H9 (cell line): ENCODE measurements around the gene IER5. TPM values are rescaled to one million over a fixed set of nuclear protein-coding genes. Genes with fewer than 3 reads are reported as not detected.
"Not testable (repeated sequence)": the region's sequence is repeated elsewhere in the genome, so short reads cannot be mapped to it uniquely, and the experiment has no call there.

Experiments
- DNase-seq: peaks from one replicate; pipeline ENCODE4 v3.0.0-alpha.2; 2017
- H2AFZ ChIP-seq: one replicate; pipeline ENCODE4 v1.6.1; 2013; ENCODE audit warnings: mild to moderate bottlenecking, low read length, control low read depth, moderate library complexity
- H2AK5ac ChIP-seq: 2 replicates; pipeline ENCODE4 v1.6.1; 2013; ENCODE audit warnings: low read length, control low read depth, mixed read lengths; ENCODE audit not compliant: insufficient read length
- H2BK120ac ChIP-seq: one replicate; pipeline ENCODE4 v1.6.1; 2013; ENCODE audit warnings: low read depth, mild to moderate bottlenecking, low read length, control low read depth, inconsistent platforms; ENCODE audit not compliant: poor library complexity, severe bottlenecking
- H2BK12ac ChIP-seq: 2 replicates; pipeline ENCODE4 v1.6.1; 2013; ENCODE audit warnings: low read length, control low read depth, mixed read lengths, low read depth; ENCODE audit not compliant: insufficient read length
- H2BK15ac ChIP-seq: 2 replicates; pipeline ENCODE4 v1.6.1; 2013; ENCODE audit warnings: low read depth, low read length, control low read depth
- H2BK20ac ChIP-seq: one replicate; pipeline ENCODE4 v1.6.1; 2013; ENCODE audit warnings: low read depth, mild to moderate bottlenecking, low read length, control low read depth, inconsistent platforms; ENCODE audit not compliant: poor library complexity, severe bottlenecking
- H2BK5ac ChIP-seq: 2 replicates; pipeline ENCODE4 v1.6.1; 2013; ENCODE audit warnings: low read length, control low read depth, mixed read lengths; ENCODE audit not compliant: insufficient read length
- H3K14ac ChIP-seq: 2 replicates; pipeline ENCODE4 v1.6.1; 2013; ENCODE audit warnings: low read length, control low read depth; ENCODE audit not compliant: insufficient read depth
- H3K18ac ChIP-seq: 2 replicates; pipeline ENCODE4 v1.6.1; 2013; ENCODE audit warnings: low read depth, mild to moderate bottlenecking, mixed read lengths, low read length, control low read depth; ENCODE audit not compliant: insufficient read length
- H3K23ac ChIP-seq: 2 replicates; pipeline ENCODE4 v1.6.1; 2013; ENCODE audit warnings: low read length, control low read depth, mixed read lengths, low read depth; ENCODE audit not compliant: insufficient read length
- H3K23me2 ChIP-seq: 2 replicates; pipeline ENCODE4 v1.6.1; 2013; ENCODE audit warnings: low read depth, mild to moderate bottlenecking, mixed read lengths, low read length, control low read depth; ENCODE audit not compliant: insufficient read length, poor library complexity, severe bottlenecking
- H3K27ac ChIP-seq: 2 replicates; pipeline ENCODE4 v1.5.1; 2013; ENCODE audit warnings: low read length, control low read depth, mixed read lengths, low read depth; ENCODE audit not compliant: insufficient read length
- H3K27me3 ChIP-seq: 2 replicates; pipeline ENCODE4 v1.6.1; 2013; ENCODE audit warnings: low read length, control low read depth, inconsistent platforms; ENCODE audit not compliant: insufficient read depth
- H3K4ac ChIP-seq: 2 replicates; pipeline ENCODE4 v1.6.1; 2013; ENCODE audit warnings: low read depth, mild to moderate bottlenecking, control low read depth, inconsistent platforms, low read length, moderate library complexity
- H3K4me1 ChIP-seq: 2 replicates; pipeline ENCODE4 v1.6.1; 2013; ENCODE audit warnings: low read length, control low read depth, inconsistent platforms; ENCODE audit not compliant: insufficient read depth
- H3K4me2 ChIP-seq: 2 replicates; pipeline ENCODE4 v1.6.1; 2013; ENCODE audit warnings: low read length, control low read depth, mixed read lengths; ENCODE audit not compliant: insufficient read length, insufficient read depth
- H3K56ac ChIP-seq: 2 replicates; pipeline ENCODE4 v1.6.1; 2013; ENCODE audit warnings: low read depth, mild to moderate bottlenecking, mixed read lengths, low read length, control low read depth; ENCODE audit not compliant: insufficient read length
- H3K79me1 ChIP-seq: 2 replicates; pipeline ENCODE4 v1.6.1; 2013; ENCODE audit warnings: low read depth, mild to moderate bottlenecking, moderate library complexity, low read length, control low read depth, inconsistent platforms; ENCODE audit not compliant: insufficient read depth, poor library complexity, severe bottlenecking
- H3K79me2 ChIP-seq: 2 replicates; pipeline ENCODE4 v1.6.1; 2013; ENCODE audit warnings: low read length, control low read depth, inconsistent platforms; ENCODE audit not compliant: insufficient read depth
- H3K9ac ChIP-seq: 2 replicates; pipeline ENCODE4 v1.6.1; 2013; ENCODE audit warnings: low read length, control low read depth, mixed read lengths; ENCODE audit not compliant: insufficient read length; ENCODE audit errors: extremely low read depth
- H3K9me3 ChIP-seq: one replicate; pipeline ENCODE4 v1.6.1; 2013; ENCODE audit warnings: low read depth, low read length, inconsistent platforms; ENCODE audit not compliant: control insufficient read depth
- H3T11ph ChIP-seq: one replicate; pipeline ENCODE4 v1.6.1; 2013; ENCODE audit warnings: mild to moderate bottlenecking, low read length, control low read depth, inconsistent platforms
- H4K20me1 ChIP-seq: one replicate; pipeline ENCODE4 v1.6.1; 2013; ENCODE audit not compliant: control insufficient read depth, insufficient read length, insufficient read depth
- H4K5ac ChIP-seq: 2 replicates; pipeline ENCODE4 v1.6.1; 2013; ENCODE audit warnings: low read depth, mild to moderate bottlenecking, mixed read lengths, low read length, control low read depth; ENCODE audit not compliant: insufficient read length
- H4K8ac ChIP-seq: replicated peaks from 2 replicates; pipeline ENCODE4 v1.6.1; 2013; ENCODE audit warnings: low read length, control low read depth, mixed read lengths, low read depth; ENCODE audit not compliant: insufficient read length
- H4K91ac ChIP-seq: 2 replicates; pipeline ENCODE4 v1.6.1; 2013; ENCODE audit warnings: low read depth, mild to moderate bottlenecking, moderate library complexity, mixed read lengths, low read length, control low read depth; ENCODE audit not compliant: insufficient read length
- H3K27ac Mint-ChIP-seq, 3 experiments: 2 replicates in 2 of 3; 3 replicates in 1 of 3; pipeline ENCODE4 v1.8.0; 2020 to 2021; ENCODE audit warnings: mixed read lengths in 3 of 3, mild to moderate bottlenecking in 1 of 3, moderate library complexity in 1 of 3
- H3K27me3 Mint-ChIP-seq: 2 replicates; pipeline ENCODE4 v1.8.0; 2021; ENCODE audit warnings: low read depth, mild to moderate bottlenecking, moderate library complexity, mixed read lengths
- H3K36me3 Mint-ChIP-seq, 3 experiments: 2 replicates in 2 of 3; 3 replicates in 1 of 3; pipeline ENCODE4 v1.8.0; 2020 to 2021; ENCODE audit warnings: low read depth in 3 of 3, mixed read lengths in 3 of 3; ENCODE audit not compliant: insufficient read depth in 1 of 3
- H3K4me1 Mint-ChIP-seq, 2 experiments: 2 replicates each; pipeline ENCODE4 v1.8.0; 2020; ENCODE audit warnings: mixed read lengths in 2 of 2
- H3K4me3 Mint-ChIP-seq, 2 experiments: 2 replicates in 1 of 2; 3 replicates in 1 of 2; pipeline ENCODE4 v1.8.0; 2020 to 2021; ENCODE audit warnings: mild to moderate bottlenecking in 2 of 2, mixed read lengths in 2 of 2, moderate library complexity in 1 of 2
- H3K9me3 Mint-ChIP-seq, 2 experiments: 2 replicates in 1 of 2; 3 replicates in 1 of 2; pipeline ENCODE4 v1.8.0; 2020; ENCODE audit warnings: mild to moderate bottlenecking in 2 of 2, mixed read lengths in 2 of 2, moderate library complexity in 1 of 2
- CTCF ChIP-seq: fragments of 200-600 bp; sonication (generic); conservative IDR thresholded peaks from 3 replicates; pipeline ENCODE4 v1.8.0; 2021; ENCODE audit warnings: antibody characterized with exemption, mild to moderate bottlenecking
- WGBS: extraction: QIAGEN DNeasy Blood & Tissue Kit; methylation state at CpG from one replicate; pipeline ENCODE4 v1.1.7; 2013; ENCODE audit warnings: missing lambda C conversion rate, low lambda C conversion rate, mixed read lengths; ENCODE audit not compliant: insufficient read length; ENCODE audit errors: extremely low coverage; 5-methylcytosine and 5-hydroxymethylcytosine counted together
- total RNA-seq: library from RNA; stranded (reverse); gene quantifications from 2 replicates; pipeline ENCODE4 v1.2.1, GENCODE V29; 2021

IER5 gene
- total RNA-seq, 1 experiment from 2014 or later = 6.7 TPM

- H2BK20ac ChIP-seq = no peak overlapping the region
- H3T11ph ChIP-seq = no peak overlapping the region
- Mint-ChIP-seq H3K36me3 (peaks cover 0 to 4% (median 0%) of the 10 kb centered on the region in 3 experiments; a peak in 2 of 7 replicates), H3K4me1 (peaks cover 34 to 41% of the 10 kb centered on the region in 2 experiments), H3K4me3 (no peak overlapping the region), H3K9me3 (no peaks in the 10 kb centered on the region; a peak in 1 of 5 replicates), H3K27me3 (no peaks in the 10 kb centered on the region; the same call in none of the 2 replicates), H3K27ac (no peak overlapping the region)
- H2BK5ac ChIP-seq = no peak overlapping the region
- no peak overlapping the region for H2AFZ ChIP-seq
- H3K4me2 ChIP-seq = no peak overlapping the region
- H3K56ac ChIP-seq = no peak overlapping the region
- H3K27ac ChIP-seq = no peak overlapping the region
- no peak overlapping the region for H2BK15ac ChIP-seq
- H3K23me2 ChIP-seq = no peaks in the 10 kb centered on the region
- H4K91ac ChIP-seq = no peak overlapping the region
- H2AK5ac ChIP-seq = no peak overlapping the region
- no peak overlapping the region for H3K14ac ChIP-seq
- no peak overlapping the region for H3K23ac ChIP-seq
- H3K4ac ChIP-seq = no peak overlapping the region
- no peak overlapping the region for H2BK120ac ChIP-seq
- no CpG with 5 or more reads among the region's 1 CpG for WGBS
- no peaks in the 10 kb centered on the region for H4K20me1 ChIP-seq
- no peaks in the 10 kb centered on the region for H3K79me1 ChIP-seq
- no peak overlapping the region for H3K9ac ChIP-seq
- H3K79me2 ChIP-seq = no peaks in the 10 kb centered on the region
- DNase-seq = no peak
- no peak for TF ChIP-seq CTCF
- no peak overlapping the region for H4K5ac ChIP-seq
- H3K27me3 ChIP-seq = no peaks in the 10 kb centered on the region
- H3K18ac ChIP-seq = no peak overlapping the region
- no peak overlapping the region for H2BK12ac ChIP-seq
- H3K4me1 ChIP-seq = no peaks in the 10 kb centered on the region; the same call in 1 of the 2 replicates
- H4K8ac ChIP-seq = no peak overlapping the region
- H3K9me3 ChIP-seq = no peaks in the 10 kb centered on the region
Observed at GRCh38 chr1:181060066-181060465, 28.4 kb upstream of the IER5 start.

GRCh38 chr1:181060947-181061346 is 27.6 kb upstream of the IER5 start:
- H2BK20ac ChIP-seq, H3T11ph ChIP-seq, H3K9me3 ChIP-seq, H3K9ac ChIP-seq, H3K27me3 Mint-ChIP-seq, H4K8ac ChIP-seq, H3K9me3 Mint-ChIP-seq, H3K14ac ChIP-seq, H2BK12ac ChIP-seq, H3K27me3 ChIP-seq, H3K56ac ChIP-seq, H3K23ac ChIP-seq, H4K5ac ChIP-seq, DNase-seq, H3K27ac ChIP-seq, H4K20me1 ChIP-seq, H4K91ac ChIP-seq, H2BK15ac ChIP-seq, H3K18ac ChIP-seq, H2AFZ ChIP-seq, H2BK5ac ChIP-seq, H3K4me1 ChIP-seq, H3K79me2 ChIP-seq, H3K4ac ChIP-seq, H2BK120ac ChIP-seq, H3K4me3 Mint-ChIP-seq, H3K27ac Mint-ChIP-seq, H3K79me1 ChIP-seq, H3K23me2 ChIP-seq, H3K4me2 ChIP-seq, H2AK5ac ChIP-seq, H3K36me3 Mint-ChIP-seq: not testable (repeated sequence)
- no CpG with 5 or more reads among the region's 4 CpGs for WGBS
- peaks cover 40 to 45% of the 10 kb centered on the region in 2 experiments for H3K4me1 Mint-ChIP-seq
